ENCODE measurements around the gene PRR14L. TPM values are rescaled to one million over a fixed set of nuclear protein-coding genes. Genes with fewer than 3 reads are reported as not detected.

Gene PRR14L
- total RNA-seq (2022; extraction: Qiagen RNA extraction): 5.7 to 7.0 TPM (median 6.2 TPM) in 5 replicates

GRCh38 chr22:31749636-31750364 is at the start of gene PRR14L:
Gene PRR14L (minus strand): TSS chr22:31750132. CDS start chr22:31738860, 11,272 bp downstream.

GRCh38 chr22:31753634-31754501 is 3.9 kb upstream of the PRR14L start, which contains the start of gene DEPDC5:
Gene DEPDC5 (plus strand): TSS chr22:31754019. CDS start chr22:31754922, 903 bp downstream.

GRCh38 chr22:31661851-31662667 is 87.9 kb downstream of the PRR14L start, which contains the start of gene PISD:
Gene PISD (minus strand): TSS chr22:31662215. CDS start chr22:31662208, 7 bp downstream.

Other genes with a start within 250 kb of the PRR14L start
- gene PISD, start 87.9 kb downstream of the PRR14L start, total RNA-seq (2022; extraction: Qiagen RNA extraction): 21.5 to 31.8 TPM (median 29.2 TPM) in 5 replicates
- gene DEPDC5, start 3.9 kb upstream of the PRR14L start, total RNA-seq (2022; extraction: Qiagen RNA extraction): 3.4 to 5.4 TPM (median 4.7 TPM) in 5 replicates
- gene YWHAH, start 194.4 kb upstream of the PRR14L start, total RNA-seq (2022; extraction: Qiagen RNA extraction): 128 to 148 TPM (median 139 TPM) in 5 replicates